NCI-H1105 (cell line): Measurements from ENCODE around the gene ACVR2B.
A peak's percentile ranks its signal among the peaks of the same experiment; 100 is the strongest.
"Not testable (repeated sequence)": the region's sequence is repeated elsewhere in the genome, so short reads cannot be mapped to it uniquely, and the experiment has no call there.

Experiments used
- DNase-seq: peaks from one replicate; lab custom pipeline; 2025; lab: John Stamatoyannopoulos, UW

Gene ACVR2B

GRCh38 chr3:38453075-38453912 lies at the start of gene ACVR2B:
Gene ACVR2B (plus strand): TSS chr3:38453890. CDS start chr3:38454323, 433 bp downstream.
- peak; percentile 72 for DNase-seq

GRCh38 chr3:38404286-38404685 lies 49.4 kb upstream of the ACVR2B start:
- DNase-seq, result no peak

- DNase-seq, result no peak
Measured at GRCh38 chr3:38411591-38411990, 42.1 kb upstream of the ACVR2B start.

- not testable (repeated sequence) for DNase-seq
Measured at GRCh38 chr3:38420758-38421157, 32.9 kb upstream of the ACVR2B start.

- DNase-seq, result no peak
Measured at GRCh38 chr3:38421679-38422336, 31.9 kb upstream of the ACVR2B start.

- not testable (repeated sequence) for DNase-seq
Measured at GRCh38 chr3:38426798-38427426, 26.8 kb upstream of the ACVR2B start.

GRCh38 chr3:38432871-38433658 lies 20.6 kb upstream of the ACVR2B start:
- DNase-seq, result not testable (repeated sequence)

GRCh38 chr3:38433661-38434060 lies 20.0 kb upstream of the ACVR2B start:
- DNase-seq, result not testable (repeated sequence)

- not testable (repeated sequence) for DNase-seq
Measured at GRCh38 chr3:38438436-38439069, 15.1 kb upstream of the ACVR2B start.

GRCh38 chr3:38443205-38443604 lies 10.5 kb upstream of the ACVR2B start:
- DNase-seq, result not testable (repeated sequence)

GRCh38 chr3:38446085-38446686 lies 7.5 kb upstream of the ACVR2B start:
- no peak for DNase-seq

GRCh38 chr3:38446812-38447211 lies 6.9 kb upstream of the ACVR2B start:
- no peak for DNase-seq

- no peak for DNase-seq
Measured at GRCh38 chr3:38450853-38451252, 2.8 kb upstream of the ACVR2B start.

GRCh38 chr3:38453913-38454177 lies 155 bp downstream of the ACVR2B start:
- no peak for DNase-seq

- DNase-seq, result no peak
Measured at GRCh38 chr3:38454178-38454883, 641 bp downstream of the ACVR2B start.

GRCh38 chr3:38454884-38455638 lies 1.4 kb downstream of the ACVR2B start:
- peak; percentile 75 for DNase-seq

GRCh38 chr3:38455639-38456430 lies 2.1 kb downstream of the ACVR2B start:
- no peak for DNase-seq

- no peak for DNase-seq
Measured at GRCh38 chr3:38457111-38458003, 3.7 kb downstream of the ACVR2B start.
